Psoas muscle (tissue), 8 donors: ENCODE measurements around the gene UHRF2. TPM values are rescaled to one million over a fixed set of nuclear protein-coding genes. Genes with fewer than 3 reads are reported as not detected.

Source experiments
- ATAC-seq, 4 donors: fragments of 200-7000 bp; cut with Tn5 transposase; one replicate each; pipeline ENCODE4 v1.9.1; 2020; ENCODE audit warnings: moderate library complexity in 3 of 4, mild to moderate bottlenecking in 2 of 4
- DNase-seq, 2 donors: peaks; one replicate each; pipeline ENCODE4 v3.0.0-alpha.2; 2020
- H3K27ac ChIP-seq: fragments of 200-600 bp; one replicate; pipeline ENCODE4 v1.8.0; 2022
- H3K27me3 ChIP-seq, 3 donors: fragments of 200-600 bp in 1 of 3; one replicate each; pipeline versions ENCODE4 v1.6.1 to v1.8.0; 2013 to 2022; ENCODE audit warnings: low read length in 2 of 3, mild to moderate bottlenecking in 2 of 3, moderate library complexity in 1 of 3; ENCODE audit not compliant: insufficient read depth in 3 of 3
- H3K36me3 ChIP-seq, 2 donors: fragments of 200-600 bp in 1 of 2; one replicate each; pipeline versions ENCODE4 v1.6.1 to v1.8.0; 2013 to 2022; ENCODE audit warnings: low read depth in 1 of 2, mild to moderate bottlenecking in 1 of 2, moderate library complexity in 1 of 2; ENCODE audit not compliant: insufficient read depth in 1 of 2
- H3K4me1 ChIP-seq: fragments of 200-600 bp; one replicate; pipeline ENCODE4 v1.8.0; 2022
- H3K4me3 ChIP-seq: fragments of 200-600 bp; one replicate; pipeline ENCODE4 v1.8.0; 2022; ENCODE audit warnings: mild to moderate bottlenecking
- H3K9me3 ChIP-seq: fragments of 200-600 bp; one replicate; pipeline ENCODE4 v1.8.0; 2022
- WGBS, 3 donors: extraction: QIAGEN DNeasy Blood & Tissue Kit; methylation state at CpG; one replicate each; pipeline versions ENCODE4 v1.1.6 to v1.1.7; 2013; 5-methylcytosine and 5-hydroxymethylcytosine counted together
- intact Hi-C, 2 donors: fragments of 100-400 bp; cut with DNase I; formaldehyde crosslinking; loops; one replicate each; pipeline versions ENCODE4 v1.11.0 to v1.14.2; 2022
- polyA plus RNA-seq, 3 donors: library from polyadenylated mRNA; stranded (reverse); fragments of 200-250 nt; gene quantifications; one replicate each; pipeline ENCODE4 v1.2.3, GENCODE V29; 2013
- total RNA-seq, 4 donors: library from RNA; stranded (reverse); fragmentation: NEBNext Ultra II Directional in 2 of 4; extraction: Animal tissue kit (Norgen Biotek cat#: 25700) in 2 of 4; gene quantifications; one replicate each; pipeline versions ENCODE4 v1.2.1 to v1.2.4, GENCODE V29; 2021 to 2023
- TF ChIP-seq, protein P1 (sequence below): fragments of 200-600 bp; IDR thresholded peaks from one replicate; pipeline ENCODE4 v1.8.0; 2022; ENCODE audit warnings: antibody characterized with exemption
- donor health status: healthy with polysubstance abuse.
- donor health status: DM: no; HTN: no; CAD: no; lungs with moderate emphysema.
- donor health status: Bipolar disorder and iron deficiency.
- donor health status: healthy.
- donor health status: DM: yes; HTN: yes; CAD: no.
- donor health status: DM: no; HTN: no; CAD: no.
- donor health status: DM: no; HTN: no; CAD: no.
- donor health status: DM: yes; HTN: yes; CAD: no.

Gene UHRF2
- total and polyA plus RNA-seq, 7 donors = 11.2 to 18.2 (median 13.0) TPM

DNA sequence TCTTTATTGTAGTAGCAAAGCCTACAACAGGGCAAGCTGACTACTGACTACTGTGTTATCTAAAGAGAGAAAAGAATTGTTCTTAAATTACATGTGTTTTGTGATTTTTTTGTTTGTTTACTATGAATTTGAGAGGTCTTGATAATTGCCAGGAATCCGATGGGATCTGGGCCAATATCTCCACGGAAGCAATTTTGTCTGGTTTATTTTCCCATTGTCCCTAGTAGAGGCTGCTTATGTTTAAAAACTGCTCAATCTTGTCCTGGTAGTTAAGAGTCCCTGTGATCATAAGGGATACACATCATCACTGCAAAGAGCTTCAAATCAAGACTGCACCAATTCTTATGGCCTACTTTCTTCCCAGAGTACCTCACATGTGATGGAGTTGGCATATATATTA, 138.1 kb downstream of the UHRF2 start:
- H3K27me3 ChIP-seq = no peaks in the 10 kb centered on the region
- no peaks in the 10 kb centered on the region for H3K36me3 ChIP-seq
- DNase-seq = no peak
- intact Hi-C loops = no loop called here
- WGBS, 3 donors = 20 to 31% (median 23%) methylated on average over 2 of the region's 2 CpGs
- TF ChIP-seq, protein P1, sequence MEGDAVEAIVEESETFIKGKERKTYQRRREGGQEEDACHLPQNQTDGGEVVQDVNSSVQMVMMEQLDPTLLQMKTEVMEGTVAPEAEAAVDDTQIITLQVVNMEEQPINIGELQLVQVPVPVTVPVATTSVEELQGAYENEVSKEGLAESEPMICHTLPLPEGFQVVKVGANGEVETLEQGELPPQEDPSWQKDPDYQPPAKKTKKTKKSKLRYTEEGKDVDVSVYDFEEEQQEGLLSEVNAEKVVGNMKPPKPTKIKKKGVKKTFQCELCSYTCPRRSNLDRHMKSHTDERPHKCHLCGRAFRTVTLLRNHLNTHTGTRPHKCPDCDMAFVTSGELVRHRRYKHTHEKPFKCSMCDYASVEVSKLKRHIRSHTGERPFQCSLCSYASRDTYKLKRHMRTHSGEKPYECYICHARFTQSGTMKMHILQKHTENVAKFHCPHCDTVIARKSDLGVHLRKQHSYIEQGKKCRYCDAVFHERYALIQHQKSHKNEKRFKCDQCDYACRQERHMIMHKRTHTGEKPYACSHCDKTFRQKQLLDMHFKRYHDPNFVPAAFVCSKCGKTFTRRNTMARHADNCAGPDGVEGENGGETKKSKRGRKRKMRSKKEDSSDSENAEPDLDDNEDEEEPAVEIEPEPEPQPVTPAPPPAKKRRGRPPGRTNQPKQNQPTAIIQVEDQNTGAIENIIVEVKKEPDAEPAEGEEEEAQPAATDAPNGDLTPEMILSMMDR = no peak
- no peaks in the 10 kb centered on the region for H3K9me3 ChIP-seq
- no peak overlapping the region for H3K27ac ChIP-seq
- ATAC-seq = no peak
- no peaks in the 10 kb centered on the region for H3K4me1 ChIP-seq
- no peak overlapping the region for H3K4me3 ChIP-seq

DNA sequence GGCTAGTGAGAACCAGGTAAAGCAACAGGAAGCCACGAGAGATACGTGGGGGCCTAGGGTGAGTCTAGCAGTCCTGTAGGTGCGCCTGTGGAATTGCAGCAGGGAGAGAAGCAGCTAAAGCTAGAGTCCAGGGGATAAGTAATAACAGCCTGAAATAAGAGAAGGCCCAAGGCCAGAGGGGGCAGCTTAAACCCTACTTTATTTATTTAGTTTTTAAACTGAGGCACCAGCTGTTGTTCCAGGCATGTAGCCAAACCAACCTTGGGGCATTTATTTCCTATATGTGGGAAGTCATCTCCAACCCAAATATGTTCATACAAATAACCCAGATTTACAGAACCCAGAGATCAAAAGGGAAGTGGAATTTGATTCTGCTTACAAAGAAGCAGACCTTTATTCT, 139.0 kb downstream of the UHRF2 start:
- DNase-seq (no peak), ATAC-seq (no peak)
- no peaks in the 10 kb centered on the region for H3K27me3 ChIP-seq
- no peak overlapping the region for H3K27ac ChIP-seq
- TF ChIP-seq, protein P1 = no peak
- no peak overlapping the region for H3K4me3 ChIP-seq
- WGBS, 3 donors = 58 to 64% (median 62%) methylated on average over 3 of the region's 3 CpGs
- intact Hi-C loops = no loop called here
- no peaks in the 10 kb centered on the region for H3K4me1 ChIP-seq
- no peaks in the 10 kb centered on the region for H3K9me3 ChIP-seq
- H3K36me3 ChIP-seq = no peaks in the 10 kb centered on the region

DNA sequence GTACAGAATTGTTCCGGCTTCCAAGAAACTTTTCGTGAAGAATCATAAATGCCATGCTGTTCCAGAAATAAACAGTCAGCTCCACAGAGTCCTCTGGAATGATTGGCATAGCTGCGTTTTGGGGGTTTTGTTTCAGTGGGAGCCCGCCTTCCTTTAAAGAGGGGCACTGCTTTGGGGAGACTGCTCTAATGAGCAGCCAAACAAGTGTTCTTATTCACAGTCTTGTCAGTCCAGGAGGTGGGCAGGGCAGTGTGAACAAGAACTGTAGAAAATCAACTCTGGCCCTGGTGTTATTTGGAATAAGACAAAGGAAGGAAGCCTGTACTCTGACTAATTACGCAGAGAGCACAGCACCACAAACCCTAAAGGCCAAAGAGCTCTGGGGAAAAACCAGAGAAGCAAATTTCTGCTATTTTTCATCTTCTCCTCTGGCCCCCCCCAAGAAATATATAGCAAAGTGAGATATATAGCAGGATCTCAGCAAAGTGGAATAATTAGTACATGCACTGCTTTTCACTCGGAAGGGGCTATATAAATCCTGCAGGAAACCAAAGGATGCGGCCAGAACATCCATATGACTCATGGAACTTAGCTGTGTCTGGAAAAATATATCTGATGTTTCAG, 139.6 kb downstream of the UHRF2 start:
- H3K27ac ChIP-seq = no peak overlapping the region
- H3K9me3 ChIP-seq = no peaks in the 10 kb centered on the region
- ATAC-seq (no peak), DNase-seq (no peak)
- H3K27me3 ChIP-seq = no peaks in the 10 kb centered on the region
- WGBS, 3 donors = 55 to 58% (median 55%) methylated on average over 7 of the region's 7 CpGs
- H3K4me3 ChIP-seq = no peak overlapping the region
- H3K36me3 ChIP-seq = no peaks in the 10 kb centered on the region
- H3K4me1 ChIP-seq = no peaks in the 10 kb centered on the region
- intact Hi-C loops = no loop called here
- TF ChIP-seq, protein P1 = no peak

DNA sequence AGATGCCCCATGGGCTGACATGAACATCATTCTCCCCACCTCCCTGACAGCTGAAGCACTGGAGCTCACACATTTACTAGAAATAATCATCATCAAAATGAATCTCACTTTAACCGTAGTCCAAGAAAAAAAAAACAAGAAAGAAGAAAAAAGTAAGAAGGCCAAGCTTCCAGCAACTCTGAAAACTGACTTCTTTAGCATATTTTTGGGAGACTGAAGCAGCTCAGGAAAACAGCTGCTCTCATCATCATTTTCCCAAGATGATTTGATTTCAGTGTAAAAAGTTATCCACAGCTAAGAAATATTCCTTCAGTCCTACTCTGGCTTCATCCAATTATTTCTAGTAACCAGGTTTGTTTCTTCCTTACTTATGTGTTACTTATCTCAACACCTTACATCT, 140.9 kb downstream of the UHRF2 start:
- WGBS, 3 donors = 64 to 80% (median 64%) methylated on average over 1 of the region's 1 CpG
- no peak for ATAC-seq

More for the DNA sequence above, 140.9 kb downstream of the UHRF2 start:
- TF ChIP-seq, protein P1 = no peak
- Histone ChIP-seq H3K27ac (no peak overlapping the region), H3K9me3 (no peaks in the 10 kb centered on the region), H3K27me3 (no peaks in the 10 kb centered on the region), H3K36me3 (no peaks in the 10 kb centered on the region), H3K4me1 (no peaks in the 10 kb centered on the region), H3K4me3 (no peak overlapping the region)
- intact Hi-C loops = no loop called here
- no peak for DNase-seq

Other genes starting within 250 kb of the UHRF2 start
- 10 to 100 TPM in 1 of 4 donors, 1 to 10 TPM in 3; 4.0 to 11.5 (median 7.1) TPM for gene IL33, start 197.4 kb upstream of the UHRF2 start, total RNA-seq
- 1 to 10 TPM; 2.0 to 2.8 (median 2.6) TPM for gene IL33, start 197.4 kb upstream of the UHRF2 start, polyA plus RNA-seq
- gene TPD52L3, start 84.8 kb upstream of the UHRF2 start, total RNA-seq = not detected
- not detected for gene TPD52L3, start 84.8 kb upstream of the UHRF2 start, polyA plus RNA-seq
- 1 to 10 TPM in 2 of 4 donors, under 1 TPM in 2; 0.30 to 2.3 (median 0.89) TPM for gene GLDC, start 232.5 kb downstream of the UHRF2 start, total RNA-seq
- gene GLDC, start 232.5 kb downstream of the UHRF2 start, polyA plus RNA-seq = 1 to 10 TPM in 2 of 3 donors, under 1 TPM in 1; 0.85 to 1.4 (median 1.4) TPM